SK-N-MC (cell line): Measurements from ENCODE around the gene VPS37C.

Experiments
- EZH2 ChIP-seq: fragments of 200-600 bp; sonication (generic); IDR thresholded peaks from one replicate; pipeline ENCODE4 v1.6.1; 2017; ENCODE audit warnings: antibody characterized with exemption
- FOXP2 ChIP-seq: optimal IDR thresholded peaks from 2 replicates; pipeline ENCODE3; 2011; ENCODE audit warnings: mild to moderate bottlenecking, moderate library complexity; ENCODE audit not compliant: insufficient read depth; ENCODE audit errors: extremely low read length, control extremely low read depth
- POLR2AphosphoS5 ChIP-seq: IDR thresholded peaks from 2 replicates; pipeline ENCODE4 v1.6.1; 2012; ENCODE audit warnings: mild to moderate bottlenecking, low read depth, low read length, borderline replicate concordance

- TF ChIP-seq EZH2, result no peak
- no peak for TF ChIP-seq POLR2AphosphoS5
- no peak for TF ChIP-seq FOXP2
Observed at GRCh38 chr11:61103851-61104423, 57.3 kb downstream of the VPS37C start.
